Lung microvascular endothelial cell (primary cell): ENCODE results near the gene CACFD1. TPM values are rescaled to one million over a fixed set of nuclear protein-coding genes. Genes with fewer than 3 reads are reported as not detected.

Experiments
- DNase-seq, 2 donors: peaks; one replicate each; pipeline versions ENCODE4 v3.0.0 to v3.0.0-alpha.2; 2010; ENCODE audit warnings: low read depth in 2 of 2
- total RNA-seq: library from RNA; depleted of rRNA; stranded (reverse); fragments of >200 nt; gene quantifications from 2 replicates; pipeline ENCODE4 v1.2.1, GENCODE V29; 2014

The CACFD1 gene
- total RNA-seq, 1 donor from 2014 or later: 15.9 TPM

- DNase-seq: no peak
Measured at GRCh38 chr9:133515615-133516255, 56.0 kb downstream of the CACFD1 start.

- no peak for DNase-seq
Measured at GRCh38 chr9:133516256-133516960, 56.6 kb downstream of the CACFD1 start.

- DNase-seq: no peak
Measured at GRCh38 chr9:133516961-133517350, 57.2 kb downstream of the CACFD1 start.

GRCh38 chr9:133517711-133518110 lies 57.9 kb downstream of the CACFD1 start:
- DNase-seq: no peak

GRCh38 chr9:133518200-133518599 lies 58.4 kb downstream of the CACFD1 start:
- no peak for DNase-seq

GRCh38 chr9:133518706-133519449 lies 59.1 kb downstream of the CACFD1 start:
- no peak for DNase-seq

GRCh38 chr9:133519693-133520092 lies 59.9 kb downstream of the CACFD1 start:
- DNase-seq: no peak

- DNase-seq: no peak
Measured at GRCh38 chr9:133520121-133520835, 60.5 kb downstream of the CACFD1 start.

Other genes with a start within 250 kb of the CACFD1 start
- gene ABO, start 184.8 kb upstream of the CACFD1 start, total RNA-seq: 0.22 and 0.79 TPM in 2 replicates
- 4.1 and 6.5 TPM in 2 replicates for gene SURF6, start 123.8 kb upstream of the CACFD1 start, total RNA-seq
- 10.0 and 11.3 TPM in 2 replicates for gene MED22, start 111.8 kb upstream of the CACFD1 start, total RNA-seq
- 1,751 and 1,825 TPM in 2 replicates for gene RPL7A, start 111.8 kb upstream of the CACFD1 start, total RNA-seq
- gene SURF1, start 103.5 kb upstream of the CACFD1 start, total RNA-seq: 18.7 and 22.2 TPM in 2 replicates
- 8.9 and 10.5 TPM in 2 replicates for gene SURF2, start 103.4 kb upstream of the CACFD1 start, total RNA-seq
- 249 and 303 TPM in 2 replicates for gene SURF4, start 83.9 kb upstream of the CACFD1 start, total RNA-seq
- gene STKLD1, start 83.6 kb upstream of the CACFD1 start, total RNA-seq: 0.44 and 0.60 TPM in 2 replicates
- 11.6 and 14.9 TPM in 2 replicates for gene REXO4, start 42.0 kb upstream of the CACFD1 start, total RNA-seq
- gene ADAMTS13, start 37.6 kb upstream of the CACFD1 start, total RNA-seq: 0.44 and 0.60 TPM in 2 replicates
- gene SLC2A6, start 19.1 kb downstream of the CACFD1 start, total RNA-seq: 12.1 and 21.6 TPM in 2 replicates
- gene MYMK, start 65.0 kb downstream of the CACFD1 start, total RNA-seq: not detected in 2 replicates
- gene ADAMTSL2, start 74.7 kb downstream of the CACFD1 start, total RNA-seq: under 0.01 TPM in 2 replicates
- not detected in 2 replicates for gene FAM163B, start 149.4 kb downstream of the CACFD1 start, total RNA-seq
- not detected in 2 replicates for gene DBH, start 176.4 kb downstream of the CACFD1 start, total RNA-seq